BJ (cell line): ENCODE results near the gene IL22RA2. TPM values are rescaled to one million over a fixed set of nuclear protein-coding genes. Genes with fewer than 3 reads are reported as not detected.

ENCODE experiments used
- CTCF ChIA-PET: fragments of 350-600 bp; formaldehyde crosslinking; extraction: SDS; loops from one replicate; lab custom pipeline; 2021; ENCODE audit warnings: antibody characterized with exemption, inconsistent platforms; lab: Yijun Ruan, JAX
- POLR2A ChIA-PET: fragments of 300-600 bp; sonication (Branson Sonifier 250); formaldehyde crosslinking; extraction: SDS; loops from one replicate; lab custom pipeline; 2021; ENCODE audit warnings: antibody characterized with exemption; lab: Charles Lee
- DNase-seq: peaks from one replicate; pipeline ENCODE4 v3.0.0-alpha.2; 2011; ENCODE audit warnings: low read depth
- H3K27me3 ChIP-seq: 2 replicates; pipeline ENCODE4 v1.6.0; 2011; ENCODE audit warnings: low read length; ENCODE audit not compliant: control insufficient read depth, insufficient read depth
- H3K36me3 ChIP-seq: 2 replicates; pipeline ENCODE4 v1.5.1; 2011; ENCODE audit warnings: low read length; ENCODE audit not compliant: control insufficient read depth, insufficient read depth
- H3K4me3 ChIP-seq: 2 replicates; pipeline ENCODE4 v1.5.1; 2011; ENCODE audit warnings: low read depth, mild to moderate bottlenecking, control low read depth, low read length
- CTCF ChIP-seq: IDR thresholded peaks from 2 replicates; pipeline ENCODE4 v1.5.1; 2011; ENCODE audit warnings: low read depth, mild to moderate bottlenecking, control low read depth, inconsistent platforms, low read length, moderate library complexity; ENCODE audit not compliant: insufficient read depth
- polyA plus RNA-seq: library from polyadenylated mRNA; depleted of rRNA; stranded (reverse); fragments of >200 nt; gene quantifications from 2 replicates; pipeline ENCODE4 v1.2.3, GENCODE V29; 2011

Gene IL22RA2
- polyA plus RNA-seq, 1 experiment = not detected

GRCh38 chr6:137172734-137173431, 561 bp downstream of the IL22RA2 start:
- Histone ChIP-seq H3K4me3 (no peak overlapping the region), H3K36me3 (no peaks in the 10 kb centered on the region), H3K27me3 (no peaks in the 10 kb centered on the region; the same call in 1 of the 2 replicates)
- ChIA-PET POLR2A (no interaction called here), CTCF (no interaction called here)
- no peak for TF ChIP-seq CTCF
- DNase-seq = no peak

GRCh38 chr6:137171824-137172733, 1.4 kb downstream of the IL22RA2 start:
- POLR2A ChIA-PET = no interaction called here
- no peak for TF ChIP-seq CTCF
- CTCF ChIA-PET = interaction anchor here (1.6 kb wide), 1 partner anchor 143 kb away, joined by 5 read pairs; no protein-coding TSS in a partner anchor
- no peaks in the 10 kb centered on the region for H3K36me3 ChIP-seq
- DNase-seq = no peak
- peaks cover 2% of the 10 kb centered on the region; the same call in 1 of the 2 replicates for H3K27me3 ChIP-seq
- H3K4me3 ChIP-seq = no peak overlapping the region

- DNase-seq = no peak
- Histone ChIP-seq H3K36me3 (no peaks in the 10 kb centered on the region), H3K4me3 (no peak overlapping the region), H3K27me3 (peaks cover 2% of the 10 kb centered on the region; the same call in 1 of the 2 replicates)
- ChIA-PET CTCF (interaction anchor here (1.6 to 2.5 kb wide), 2 partner anchors 10 to 144 kb away, joined by 5 to 7 read pairs; no protein-coding TSS in a partner anchor), POLR2A (no interaction called here)
- TF ChIP-seq CTCF = no peak
These were observed 2.4 kb downstream of the IL22RA2 start for GRCh38 chr6:137171053-137171374.

- ChIA-PET CTCF (interaction anchor here (1.6 to 2.5 kb wide), 2 partner anchors 9 to 144 kb away, joined by 5 to 7 read pairs; no protein-coding TSS in a partner anchor), POLR2A (no interaction called here)
- H3K4me3 ChIP-seq = no peak overlapping the region
- no peaks in the 10 kb centered on the region for H3K36me3 ChIP-seq
- DNase-seq = no peak
- H3K27me3 ChIP-seq = peaks cover 2% of the 10 kb centered on the region; the same call in 1 of the 2 replicates
- no peak for TF ChIP-seq CTCF
These were observed 3.0 kb downstream of the IL22RA2 start for GRCh38 chr6:137170266-137171052.
